Kidney (tissue), 14 donors: Measurements from ENCODE around the gene ABCC3. TPM values are rescaled to one million over a fixed set of nuclear protein-coding genes. Genes with fewer than 3 reads are reported as not detected.
A peak's percentile ranks its signal among the peaks of the same experiment; 100 is the strongest.

ENCODE experiments used
- DNase-seq, 5 donors: peaks; one replicate each; pipeline ENCODE4 v3.0.0-alpha.2; 2013 to 2020
- FAIRE-seq: peaks from 2 replicates; lab custom pipeline; 2012; peaks lifted over from hg19 to GRCh38; lab: Jason Lieb, UNC
- H3K27ac ChIP-seq, 2 donors: one replicate each; pipeline ENCODE4 v1.7.0; 2013; ENCODE audit warnings: low read depth in 2 of 2, low read length in 2 of 2, inconsistent platforms in 1 of 2
- H3K27me3 ChIP-seq: one replicate; pipeline ENCODE4 v1.7.1; 2013; ENCODE audit warnings: low read length, inconsistent platforms; ENCODE audit not compliant: control insufficient read depth, insufficient read depth
- H3K36me3 ChIP-seq, 3 donors: one replicate each; pipeline versions ENCODE4 v1.7.0 to v1.7.1; 2013; ENCODE audit warnings: low read length in 3 of 3, control low read depth in 1 of 3, inconsistent platforms in 1 of 3; ENCODE audit not compliant: insufficient read depth in 3 of 3, control insufficient read depth in 2 of 3
- H3K4me1 ChIP-seq, 3 donors: one replicate each; pipeline versions ENCODE4 v1.7.0 to v1.7.1; 2013; ENCODE audit warnings: low read length in 3 of 3, inconsistent platforms in 1 of 3, low read depth in 1 of 3; ENCODE audit not compliant: control insufficient read depth in 2 of 3, insufficient read depth in 2 of 3
- H3K4me3 ChIP-seq, 3 donors: one replicate each; pipeline versions ENCODE4 v1.7.0 to v1.8.1; 2013; ENCODE audit warnings: low read length in 3 of 3, control low read depth in 1 of 3, inconsistent platforms in 1 of 3
- H3K9ac ChIP-seq, 3 donors: one replicate each; pipeline versions ENCODE4 v1.7.0 to v1.7.1; 2013; ENCODE audit warnings: low read length in 3 of 3, control low read depth in 1 of 3, inconsistent platforms in 1 of 3
- H3K9me3 ChIP-seq, 3 donors: one replicate each; pipeline versions ENCODE4 v1.7.0 to v1.7.1; 2013; ENCODE audit warnings: low read length in 3 of 3, control low read depth in 1 of 3, inconsistent platforms in 1 of 3; ENCODE audit not compliant: control insufficient read depth in 2 of 3, insufficient read depth in 1 of 3
- CTCF ChIP-seq: IDR thresholded peaks from 3 replicates; pipeline ENCODE4 v1.5.1; 2012; ENCODE audit warnings: mild to moderate bottlenecking, moderate library complexity, borderline replicate concordance; ENCODE audit not compliant: insufficient read depth; ENCODE audit errors: extremely low read depth
- intact Hi-C: fragments of 100-400 bp; cut with DNase I; formaldehyde crosslinking; loops from one replicate; pipeline ENCODE4 v1.11.1; 2022
- polyA plus RNA-seq: library from polyadenylated mRNA; stranded (reverse); fragments of 350-450 nt; fragmentation: Illumina TruSeq; extraction: RNeasy Lipid Tissue Mini Kit (QIAGEN cat#74804); gene quantifications from one replicate; pipeline ENCODE4 v1.2.3, GENCODE V29; 2014; ENCODE audit warnings: low read depth, low replicate concordance; ENCODE audit not compliant: insufficient read depth
- total RNA-seq: library from RNA; stranded (reverse); fragmentation: NEBNext Ultra II Directional; extraction: Animal tissue kit (Norgen Biotek cat#: 25700); gene quantifications from one replicate; pipeline ENCODE4 v1.2.1, GENCODE V29; 2021
- donor health status: control.
- donor health status: control.
- donor health status: control.
- donor health status: control.
- donor health status: control.
- donor health status: DM: yes; HTN: yes; CAD: no.
- donor health status: Normal renal cell carcinoma (clear cell type).

Gene ABCC3
- total and polyA plus RNA-seq, 2 donors from 2014 or later = 9.3 to 156 TPM

- intact Hi-C loops = loop anchor here (5.0 to 10.0 kb wide), 2 partner anchors 55 to 83 kb away; partner anchors contain the start of gene SPATA20
- DNase-seq (peak in 2 of 5 donors; percentile 29 to 44), FAIRE-seq (no peak)
Measured at GRCh38 chr17:50629902-50630301, 4.8 kb upstream of the ABCC3 start.

DNA sequence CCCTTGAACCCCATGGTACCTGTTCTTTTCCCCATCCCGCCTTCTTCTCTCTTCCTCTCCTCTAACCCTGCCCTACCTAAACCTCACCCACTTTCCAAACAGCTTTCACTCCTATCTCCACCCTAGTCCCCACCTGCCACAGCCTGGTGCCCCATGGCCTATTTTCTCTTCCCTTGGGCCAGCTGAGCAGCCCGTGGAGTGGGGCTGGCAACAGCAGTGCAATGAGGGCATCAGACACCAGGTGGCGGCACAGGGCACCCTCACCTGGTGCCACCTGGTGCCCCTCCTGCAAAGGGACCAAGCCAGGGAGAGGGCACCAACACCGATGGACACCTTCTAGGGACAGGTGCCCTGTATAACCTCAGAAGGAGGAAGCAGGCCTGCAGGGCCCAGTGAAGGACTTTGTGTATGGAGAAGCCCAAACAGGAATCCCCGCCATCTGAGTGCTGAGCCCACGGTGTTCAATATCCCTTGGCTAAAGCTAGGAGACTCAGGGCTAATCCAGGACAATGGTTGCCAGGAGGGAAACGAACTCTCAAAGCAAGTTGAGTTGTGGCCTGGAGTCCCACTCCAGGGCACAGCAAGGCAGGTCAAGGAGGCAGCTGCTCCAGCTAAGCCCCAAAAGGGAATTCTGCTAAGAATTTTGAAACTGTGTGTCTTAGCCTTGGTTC, 4.0 kb upstream of the ABCC3 start:
- Histone ChIP-seq H3K36me3 (no peaks in the 10 kb centered on the region), H3K4me3 (no peak overlapping the region), H3K9me3 (no peaks in the 10 kb centered on the region), H3K27me3 (peaks cover 3% of the 10 kb centered on the region), H3K4me1 (peaks cover 0 to 17% (median 3%) of the 10 kb centered on the region in 3 donors), H3K9ac (no peak overlapping the region), H3K27ac (no peak overlapping the region)
- FAIRE-seq (no peak), DNase-seq (peak in 3 of 5 donors; percentile 65 to 81 (median 71))
- peak; percentile 90 for TF ChIP-seq CTCF
- intact Hi-C loops = loop anchor here (10.0 kb wide), 1 partner anchor 54 kb away; no protein-coding TSS in a partner anchor

More at GRCh38 chr17:50629902-50630301, 4.8 kb upstream of the ABCC3 start:
- Histone ChIP-seq H3K36me3 (no peaks in the 10 kb centered on the region), H3K9ac (no peak overlapping the region), H3K27me3 (peaks cover 3% of the 10 kb centered on the region), H3K9me3 (no peaks in the 10 kb centered on the region), H3K4me3 (no peak overlapping the region), H3K4me1 (peaks cover 0 to 13% (median 3%) of the 10 kb centered on the region in 3 donors), H3K27ac (no peak overlapping the region)
- no peak for TF ChIP-seq CTCF

- H3K27me3 ChIP-seq = peaks cover 3% of the 10 kb centered on the region
- H3K9ac ChIP-seq = no peak overlapping the region
- no peak overlapping the region for H3K4me3 ChIP-seq
- no peaks in the 10 kb centered on the region for H3K9me3 ChIP-seq
- DNase-seq (peak in 3 of 5 donors; percentile 53 to 68 (median 56)), FAIRE-seq (no peak)
- no peak overlapping the region for H3K27ac ChIP-seq
- H3K36me3 ChIP-seq = no peaks in the 10 kb centered on the region
- TF ChIP-seq CTCF = no peak
- intact Hi-C loops = loop anchor here (10.0 kb wide), 1 partner anchor 53 kb away; no protein-coding TSS in a partner anchor
- peaks cover 0 to 17% (median 3%) of the 10 kb centered on the region in 3 donors for H3K4me1 ChIP-seq
Measured at GRCh38 chr17:50631195-50631907, 3.3 kb upstream of the ABCC3 start.
